Islet of Langerhans (tissue), 1 donor: ENCODE measurements around the gene OR7G3.

Source experiments
- FAIRE-seq: peaks from one replicate; lab custom pipeline; 2011; peaks lifted over from hg19 to GRCh38; lab: Jason Lieb, UNC

The OR7G3 gene

DNA sequence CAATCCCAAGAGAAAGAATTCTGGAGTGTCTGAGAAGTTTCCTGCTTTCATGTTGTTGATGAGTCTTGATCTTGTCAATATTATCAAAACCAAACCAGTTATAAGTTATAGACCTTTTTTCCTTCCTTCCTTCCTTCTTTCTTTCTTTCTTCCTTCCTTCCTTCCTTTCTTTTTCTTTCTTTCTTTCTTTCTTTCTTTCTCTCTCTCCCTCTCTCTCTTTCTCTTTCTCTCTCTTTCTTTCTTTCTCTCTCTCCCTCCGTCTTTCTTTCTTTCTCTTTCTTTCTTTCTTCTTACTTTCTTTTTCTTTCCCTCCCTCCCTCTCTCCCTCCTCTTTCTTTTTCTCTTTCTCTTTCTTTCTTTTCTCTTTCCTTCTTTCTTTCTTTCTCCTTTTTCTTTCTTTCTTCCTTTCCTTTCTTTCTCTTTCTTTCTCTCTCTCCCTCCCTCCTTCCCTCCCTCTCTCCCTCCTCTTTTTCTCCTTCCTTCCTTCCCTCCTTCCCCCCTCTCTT lies at the start of gene OR7G3:
Gene OR7G3 (minus strand): TSS at position 51 of the 506 bp plus-strand sequence. CDS start 0 bp downstream, at position 51.
- no peak for FAIRE-seq

DNA sequence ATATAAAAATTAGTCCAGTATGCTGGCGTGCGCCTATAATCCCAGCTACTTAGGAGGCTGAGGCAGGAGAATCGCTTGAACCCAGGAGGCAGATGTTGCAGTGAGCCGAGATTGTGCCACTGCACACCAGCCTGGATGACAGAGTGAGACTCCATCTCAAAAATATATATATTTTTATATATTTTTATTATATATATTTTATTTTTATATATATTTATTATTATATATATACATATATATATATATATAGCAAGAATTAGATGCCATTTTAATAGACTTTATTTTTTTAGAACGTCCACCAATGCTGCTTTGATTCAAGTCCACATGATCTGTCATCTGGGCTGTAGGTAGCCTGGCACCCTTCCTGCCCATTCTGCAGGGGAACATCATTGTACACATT lies 48.6 kb upstream of the OR7G3 start:
- no peak for FAIRE-seq

DNA sequence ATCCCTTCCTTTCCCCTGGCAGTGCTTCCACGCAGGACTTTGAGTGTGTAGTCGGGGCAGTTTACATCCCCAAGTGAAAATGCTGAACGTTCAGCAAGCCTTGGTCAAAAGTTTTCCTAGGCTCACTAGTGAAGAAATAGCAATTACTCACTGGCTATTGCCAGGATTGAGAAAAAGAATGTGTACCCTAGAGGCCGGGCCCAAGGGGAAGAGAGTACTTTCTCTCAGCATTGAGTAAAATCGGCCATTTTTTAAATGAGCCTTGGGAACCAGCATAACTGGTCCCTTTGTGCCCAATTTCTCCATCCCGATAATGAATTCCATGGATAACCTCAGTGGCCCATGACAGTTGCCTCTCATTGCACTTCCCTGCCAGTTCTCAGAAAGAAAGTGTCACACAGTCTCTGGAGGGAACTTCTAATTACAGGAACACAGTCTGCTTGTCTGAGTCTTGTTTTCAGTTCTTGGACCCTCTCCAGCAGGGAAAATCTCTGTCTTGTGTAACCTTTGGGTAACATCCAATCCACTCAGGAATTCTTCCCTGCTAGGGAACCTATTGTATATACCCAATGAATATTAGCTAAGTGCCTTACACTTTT lies 44.7 kb upstream of the OR7G3 start:
- FAIRE-seq: no peak

DNA sequence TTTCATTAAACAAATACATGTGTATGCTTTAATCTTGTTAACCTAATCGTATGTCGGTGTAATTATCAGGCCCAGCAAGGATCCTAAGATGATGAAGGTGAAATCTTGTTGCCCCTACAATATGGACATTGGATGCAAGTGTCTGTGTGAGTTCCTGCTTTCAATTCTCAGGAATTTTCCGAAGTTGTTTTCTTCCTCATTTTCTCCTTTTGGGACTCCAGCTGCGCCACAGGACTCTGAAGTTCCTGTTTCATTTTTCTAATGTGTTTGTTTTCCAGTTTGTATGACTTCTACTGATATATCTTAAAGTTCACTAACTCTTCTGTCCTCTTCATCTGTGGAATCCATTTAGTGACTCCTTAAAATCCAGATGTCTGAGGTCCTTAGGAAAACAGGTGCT lies 40.1 kb upstream of the OR7G3 start:
- no peak for FAIRE-seq

DNA sequence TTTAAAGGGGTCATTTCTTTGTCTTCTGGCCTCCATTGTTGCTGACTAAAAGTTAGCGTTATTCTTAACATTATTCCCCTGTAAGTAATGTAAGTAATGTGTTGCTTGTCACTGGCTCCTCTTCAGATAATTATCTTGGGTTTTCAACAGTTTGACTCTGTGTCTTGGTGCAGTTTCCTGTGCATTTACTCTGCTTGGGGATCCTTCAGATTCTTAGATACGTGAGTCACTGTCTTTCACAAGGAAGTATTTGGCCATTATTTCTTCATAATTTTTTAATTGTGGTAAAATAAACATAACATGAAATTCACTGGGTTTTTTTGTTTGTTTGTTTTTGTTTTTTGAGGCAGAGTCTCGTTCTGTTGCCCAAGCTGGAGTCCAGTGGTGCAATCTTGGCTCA lies 38.5 kb upstream of the OR7G3 start:
- no peak for FAIRE-seq

DNA sequence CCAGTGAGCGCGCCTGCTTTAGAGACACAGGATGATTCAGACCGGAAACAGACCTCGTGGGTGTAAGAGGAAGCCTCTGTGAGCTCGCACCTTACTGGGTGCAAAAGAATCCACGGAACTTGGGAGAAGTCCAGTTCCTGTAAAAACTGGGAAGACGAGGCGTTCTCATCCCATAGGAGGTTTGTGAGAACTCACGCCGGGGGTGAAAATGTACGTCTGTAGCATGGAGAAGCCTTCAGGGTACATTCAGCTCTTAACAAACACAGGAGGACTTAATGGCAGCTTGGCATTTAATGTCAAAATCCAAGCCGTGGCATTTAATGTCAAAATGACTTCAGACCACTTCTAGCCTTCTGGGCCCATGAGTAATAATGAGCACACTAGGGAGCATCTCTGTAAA lies 34.7 kb upstream of the OR7G3 start:
- no peak for FAIRE-seq

DNA sequence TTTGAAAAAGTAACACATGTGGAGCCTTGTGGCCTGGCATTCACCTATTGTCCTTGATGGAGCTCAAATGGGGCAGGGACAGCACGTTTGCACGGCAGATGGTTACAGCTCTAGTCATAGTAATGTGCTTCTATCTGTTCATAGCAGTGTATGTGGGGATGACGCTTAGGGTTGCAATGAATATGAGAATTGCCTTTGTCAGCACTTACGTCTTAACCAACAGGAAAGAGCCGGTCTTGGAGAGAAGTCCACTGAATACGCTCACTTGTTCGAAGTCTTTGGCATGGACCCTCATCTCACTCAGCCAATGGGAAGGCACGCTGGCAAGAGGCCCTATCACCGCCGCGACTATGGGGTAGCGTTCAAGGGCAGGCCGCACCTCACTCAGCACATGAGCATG lies 33.1 kb upstream of the OR7G3 start:
- no peak for FAIRE-seq

DNA sequence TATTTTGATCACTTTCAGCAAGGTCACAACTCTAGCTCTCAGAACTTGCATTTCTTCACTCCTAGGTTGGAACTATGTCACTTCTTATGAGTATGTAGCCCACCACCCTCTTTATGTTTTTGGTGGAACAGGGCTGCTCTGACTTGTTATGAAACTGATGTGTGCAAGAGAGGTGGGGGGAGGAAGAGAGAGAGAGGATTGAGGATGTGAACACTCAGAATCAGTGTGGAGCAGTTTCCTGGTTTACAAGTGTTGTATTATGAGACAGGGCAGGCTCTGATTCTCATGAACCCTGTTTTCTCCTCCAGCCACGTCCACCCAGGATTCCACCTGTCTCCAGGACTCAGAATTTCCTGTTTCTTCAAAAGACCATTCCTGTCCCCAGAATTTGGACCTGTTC lies 29.6 kb upstream of the OR7G3 start:
- FAIRE-seq: no peak

DNA sequence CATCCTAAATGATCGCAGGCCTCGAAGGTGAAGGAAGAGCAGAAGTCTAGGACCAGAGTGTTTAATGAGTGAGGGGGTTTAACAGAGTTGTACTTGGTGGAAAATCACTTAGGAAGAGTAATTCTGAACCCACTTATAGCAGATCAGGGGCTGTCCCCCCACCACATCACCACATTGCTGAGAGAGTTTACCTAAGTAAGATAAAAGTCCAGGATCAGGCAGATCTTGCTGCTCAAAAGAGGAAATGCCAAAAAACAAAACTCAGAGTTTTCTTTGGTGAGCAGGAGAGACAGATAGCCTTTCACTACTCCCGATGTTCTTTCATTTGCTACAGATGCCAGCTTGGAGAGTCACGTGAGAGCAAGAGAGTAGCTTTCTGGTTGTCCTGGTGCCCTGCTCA lies 28.8 kb upstream of the OR7G3 start:
- no peak for FAIRE-seq

DNA sequence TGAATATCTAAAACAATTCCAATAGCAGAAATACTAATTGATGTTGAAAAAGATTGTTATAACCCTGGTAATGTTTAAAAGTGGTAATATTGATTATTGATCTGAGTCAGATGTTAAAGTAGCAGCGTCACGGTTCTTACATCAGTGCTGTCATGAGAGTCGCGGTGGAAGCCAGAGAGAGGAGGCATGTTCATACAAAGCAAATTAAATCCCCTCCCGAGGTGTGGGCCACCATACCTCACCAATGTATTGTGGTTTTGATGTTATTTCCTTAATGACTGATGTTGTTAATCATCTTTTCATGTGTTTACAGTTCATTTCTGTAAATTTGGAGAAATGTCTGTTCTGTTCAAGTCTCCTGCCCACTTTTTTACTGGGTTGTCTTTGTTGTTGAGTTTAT lies 24.6 kb upstream of the OR7G3 start:
- FAIRE-seq: no peak

DNA sequence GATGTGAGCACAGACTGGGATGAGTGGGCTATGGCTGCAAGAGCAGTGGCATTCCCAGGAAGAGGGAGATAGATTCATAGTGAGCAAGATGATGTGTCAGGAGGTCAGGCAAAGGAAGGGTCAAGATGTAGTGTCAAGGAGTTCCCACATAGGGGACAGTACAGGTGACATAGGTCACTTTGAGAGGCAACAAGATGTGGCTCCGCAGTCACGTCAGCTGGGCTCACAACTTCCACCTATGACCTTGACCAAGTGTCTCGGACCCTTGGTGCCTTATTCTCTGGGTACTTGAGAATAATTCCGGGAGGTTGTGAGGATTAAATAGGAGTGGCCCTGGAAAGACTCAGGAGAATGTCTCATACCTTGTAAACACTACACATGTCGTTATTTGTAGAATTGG lies 23.9 kb upstream of the OR7G3 start:
- FAIRE-seq: no peak

DNA sequence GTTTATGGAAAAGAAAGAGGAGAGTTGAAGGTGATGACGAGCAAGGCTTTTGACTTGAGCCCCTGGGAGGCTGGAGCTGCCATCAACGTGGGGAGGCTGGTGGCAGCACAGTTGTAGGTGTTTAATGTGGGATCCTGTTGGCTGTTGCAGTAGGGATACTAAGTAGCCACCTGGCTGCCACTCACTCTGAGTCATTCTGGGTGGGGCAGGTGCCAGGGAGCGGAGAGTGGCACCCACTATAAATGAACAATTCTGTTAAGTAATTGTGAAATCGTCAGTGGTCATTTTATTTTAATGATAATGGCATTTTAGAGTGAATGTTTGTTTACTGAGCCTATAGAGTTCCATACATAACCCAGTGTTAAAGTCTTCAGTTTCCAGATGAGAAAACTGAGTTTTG lies 23.2 kb upstream of the OR7G3 start:
- no peak for FAIRE-seq

DNA sequence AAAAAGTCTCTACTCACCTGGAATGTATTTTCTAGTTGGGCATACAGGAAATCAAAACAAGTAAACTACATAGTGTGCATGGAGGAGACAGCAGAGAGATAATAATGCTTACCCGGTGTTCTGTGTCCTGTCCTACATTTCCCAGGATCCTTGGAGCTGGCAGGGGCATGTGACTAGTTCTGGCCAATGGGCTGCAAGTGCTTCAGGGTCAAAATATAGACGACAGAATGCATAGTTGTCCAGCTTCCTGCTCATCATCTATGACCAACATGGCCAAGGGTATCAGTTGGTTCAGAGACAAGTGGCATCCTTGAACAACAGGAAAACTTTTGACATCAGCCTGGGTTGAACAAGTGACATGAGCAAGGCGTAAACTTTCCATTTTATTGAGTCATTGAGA lies 21.9 kb upstream of the OR7G3 start:
- no peak for FAIRE-seq

DNA sequence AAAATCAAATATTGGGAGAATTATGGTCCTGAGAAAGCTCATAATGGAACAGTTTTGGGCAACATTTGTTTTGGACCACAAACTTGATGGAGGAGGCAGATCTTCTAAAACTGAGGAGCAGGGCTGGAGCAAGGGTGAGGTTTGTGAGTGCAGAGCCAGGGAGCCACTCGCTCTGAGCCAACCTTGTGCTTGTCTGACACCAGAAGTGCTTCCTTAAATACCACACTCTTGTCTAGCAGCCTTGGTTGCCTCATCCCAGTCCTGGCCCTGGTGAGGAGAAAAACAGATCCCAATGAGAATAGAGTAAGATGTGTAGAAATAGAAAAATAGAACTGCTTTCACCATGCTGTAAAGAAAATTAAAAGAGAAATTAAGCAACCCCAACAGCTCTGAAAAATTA lies 20.1 kb upstream of the OR7G3 start:
- no peak for FAIRE-seq

DNA sequence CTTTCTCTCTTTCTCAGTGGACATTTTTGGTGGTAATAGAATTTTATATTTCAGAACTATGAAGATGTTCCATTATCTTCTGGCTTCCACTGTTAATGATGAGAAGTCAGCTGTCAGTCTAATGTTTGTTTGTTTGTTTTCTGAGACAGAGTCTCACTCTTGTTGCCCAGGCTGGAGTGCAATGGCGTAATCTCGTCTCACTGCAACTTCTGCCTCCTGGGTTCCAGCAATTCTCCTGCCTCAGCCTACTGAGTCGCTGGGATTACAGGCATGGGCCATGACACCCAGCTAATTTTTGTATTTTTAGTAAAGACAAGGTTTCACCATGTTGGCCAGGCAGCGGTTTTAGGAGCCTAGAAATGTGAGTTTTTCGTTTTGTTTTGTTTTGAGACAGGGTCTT lies 18.2 kb upstream of the OR7G3 start:
- FAIRE-seq: no peak

DNA sequence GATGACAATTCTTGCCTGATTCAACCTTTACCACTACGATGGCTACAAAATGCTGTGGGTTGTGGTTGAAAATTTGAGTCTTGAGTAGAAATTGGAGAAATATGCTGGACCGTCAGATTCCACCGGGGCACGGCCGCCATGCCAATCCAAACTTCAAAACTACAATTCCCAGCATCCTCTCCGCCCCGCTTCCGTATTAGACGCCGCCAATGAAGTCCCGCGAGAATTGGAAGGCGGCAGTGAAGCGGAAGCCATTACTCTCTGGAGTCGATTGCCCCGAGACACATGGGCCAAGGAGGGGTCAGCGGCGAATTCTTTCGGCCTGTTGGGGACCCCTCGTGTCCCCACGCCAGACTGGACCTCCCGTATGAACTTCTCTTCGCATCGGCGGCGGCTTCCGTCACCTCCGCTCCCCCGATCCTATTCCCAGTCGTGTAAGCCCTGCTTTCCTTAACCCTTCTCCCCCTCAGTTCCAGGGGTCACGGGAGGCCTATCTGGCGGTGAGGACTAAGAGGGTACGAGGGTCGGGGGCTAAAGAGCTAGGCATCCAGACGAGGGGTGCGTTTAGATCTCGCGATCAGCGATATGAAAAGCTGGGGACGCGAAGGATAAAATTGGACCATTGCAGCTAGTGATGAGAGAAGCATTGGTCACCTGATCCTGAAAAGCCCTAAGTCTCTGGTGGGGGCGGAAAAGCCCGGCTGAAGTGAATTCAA lies 13.6 kb upstream of the OR7G3 start, which contains the start of gene ZNF317:
Gene ZNF317 (plus strand): TSS at position 239 of the 716 bp plus-strand sequence. CDS start 15,620 bp downstream, outside the sequence.
- FAIRE-seq: peak; percentile 70

DNA sequence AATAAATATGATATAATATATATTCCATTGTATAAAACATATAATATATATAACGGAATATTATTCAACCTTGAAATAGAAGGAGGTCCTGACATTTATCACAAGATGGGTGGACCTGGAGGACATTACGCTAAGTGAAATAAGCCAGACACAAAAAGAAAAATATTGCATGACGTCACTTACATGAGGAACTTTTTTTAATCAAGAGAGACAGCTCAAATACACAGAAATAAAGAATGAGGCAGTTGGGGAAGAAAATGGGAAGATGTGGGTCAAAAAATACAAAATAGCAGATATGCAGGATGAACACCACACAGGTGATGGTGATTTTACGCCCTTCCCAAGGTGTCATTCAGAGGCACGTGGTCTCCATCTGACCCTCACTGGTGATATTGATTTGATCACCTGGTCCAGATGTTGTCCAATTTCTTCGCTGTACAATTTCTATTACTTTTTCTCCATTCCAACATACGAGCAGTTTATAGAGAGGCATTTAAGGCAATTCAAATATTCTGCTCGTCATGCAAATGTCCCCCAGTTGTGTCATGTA lies 12.9 kb upstream of the OR7G3 start:
- peak; percentile 47 for FAIRE-seq

DNA sequence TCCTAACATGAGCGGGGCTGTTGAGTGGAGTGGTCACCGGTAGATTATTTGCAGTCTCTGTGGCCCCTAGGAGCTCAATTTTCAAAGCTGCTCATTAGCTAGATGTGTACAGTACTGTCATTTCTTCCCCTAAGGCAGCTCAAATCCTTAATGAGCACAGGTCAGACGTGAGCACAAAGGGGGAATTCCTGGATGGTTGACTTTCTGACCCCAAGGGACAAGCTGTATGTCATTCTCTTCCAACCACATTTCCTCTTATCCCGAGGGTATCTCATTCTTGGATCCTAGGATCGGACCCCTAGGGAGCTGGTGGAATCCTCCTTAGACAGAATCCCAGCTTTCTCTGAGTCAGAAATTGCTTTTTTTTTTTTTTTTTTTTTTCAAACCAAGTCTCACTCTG lies 5.7 kb upstream of the OR7G3 start:
- no peak for FAIRE-seq

DNA sequence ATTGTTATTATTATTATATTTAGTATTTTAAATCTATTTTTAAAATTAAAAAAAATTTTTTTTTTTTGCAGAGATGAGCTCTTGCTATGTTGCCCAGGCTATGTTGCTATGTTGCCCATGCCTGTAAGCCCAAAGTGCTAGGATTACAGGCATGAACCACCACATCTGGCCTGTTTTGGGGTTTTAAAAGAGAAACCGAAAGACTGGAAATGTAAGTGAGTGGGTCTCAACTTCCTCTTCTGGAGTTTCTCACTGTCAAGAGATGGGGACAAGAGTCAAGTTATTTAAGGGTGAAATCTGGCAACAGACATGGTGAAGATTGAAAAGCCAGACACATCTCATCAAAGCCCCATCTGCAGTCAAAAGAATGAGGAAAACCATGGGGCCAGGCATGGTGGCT lies 4.2 kb upstream of the OR7G3 start:
- no peak for FAIRE-seq

DNA sequence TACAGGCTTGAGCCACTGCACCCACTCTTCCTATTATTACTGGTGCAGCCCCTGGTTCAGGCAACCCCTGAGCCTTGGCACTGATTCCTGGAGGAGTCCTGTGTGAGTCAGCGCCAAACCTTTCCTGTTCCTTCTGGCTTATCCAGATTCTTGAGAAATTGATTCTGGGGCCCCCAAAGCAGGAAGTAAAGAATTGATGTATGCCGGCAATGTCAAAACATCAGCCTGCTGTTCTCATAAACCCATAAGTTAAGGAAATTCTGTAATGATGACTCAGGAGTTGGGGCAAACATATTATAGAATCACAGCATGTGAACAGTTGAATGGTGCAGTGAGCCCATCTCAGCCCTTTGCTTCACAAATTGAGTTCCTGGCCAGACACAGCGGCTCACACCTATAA lies 1.4 kb upstream of the OR7G3 start:
- no peak for FAIRE-seq

DNA sequence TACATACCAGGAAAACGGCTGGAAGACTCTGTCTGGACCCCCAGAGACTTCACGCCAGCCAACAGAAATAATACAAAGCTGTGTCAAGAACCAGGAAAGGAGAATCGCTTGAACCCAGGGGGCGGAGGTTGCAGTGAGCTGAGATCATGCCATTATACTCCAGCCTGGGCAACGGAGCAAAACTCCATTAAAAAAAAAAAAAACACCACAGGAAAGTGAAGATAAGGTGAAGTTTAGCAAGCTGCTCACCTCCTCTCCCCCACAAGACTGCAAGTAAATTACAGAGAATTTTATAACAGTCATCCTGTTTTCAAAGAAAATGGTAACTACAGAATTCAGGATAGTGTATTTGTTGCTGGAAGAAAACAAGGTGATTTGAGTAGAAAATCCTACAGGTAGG lies 10.2 kb downstream of the OR7G3 start:
- no peak for FAIRE-seq

DNA sequence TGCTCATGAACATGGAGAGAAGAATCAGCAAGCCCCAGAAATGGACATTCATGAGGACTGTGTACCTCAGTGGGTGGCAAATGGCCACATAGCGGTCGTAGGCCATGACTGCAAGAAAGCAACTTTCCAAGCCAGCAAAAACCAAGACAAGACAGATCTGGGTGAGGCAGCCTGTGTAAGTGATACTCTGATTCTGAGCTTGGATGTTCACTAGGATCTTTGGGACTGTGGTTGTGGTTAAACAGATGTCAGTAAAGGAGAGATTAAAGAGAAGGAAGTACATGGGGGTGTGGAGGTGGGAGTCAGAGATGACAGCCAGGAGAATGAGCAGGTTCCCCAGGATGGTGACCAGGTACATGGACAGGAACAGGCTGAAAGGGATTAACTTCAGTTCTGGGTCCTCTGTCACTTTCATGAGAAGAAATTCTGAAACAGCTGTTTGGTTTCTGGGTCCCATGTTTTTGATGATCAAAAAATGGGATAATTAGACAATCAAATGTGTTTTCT lies 11.4 kb downstream of the OR7G3 start, which contains the start of gene OR7G1:
Gene OR7G1 (minus strand): TSS at position 457 of the 507 bp plus-strand sequence. CDS start 0 bp downstream, at position 457.
- FAIRE-seq: no peak

DNA sequence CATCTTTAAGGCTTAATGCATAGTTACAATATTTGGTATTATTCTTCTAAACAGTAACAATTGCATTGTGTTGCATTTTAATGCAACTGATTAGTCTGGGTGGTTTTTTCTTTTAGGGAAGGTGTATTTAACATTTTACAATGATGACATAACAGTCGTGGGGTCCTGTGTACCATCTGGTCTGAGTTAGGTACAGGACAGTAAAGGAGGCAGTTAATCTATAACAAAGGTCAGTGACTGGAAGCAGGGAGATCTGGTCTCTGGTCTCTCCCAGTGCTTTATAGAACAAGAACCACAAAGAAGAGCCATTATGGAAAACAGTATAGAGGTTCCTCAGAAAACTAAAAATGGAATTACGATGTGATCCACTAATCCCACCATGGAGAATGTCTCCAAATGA lies 16.8 kb downstream of the OR7G3 start:
- FAIRE-seq: no peak
